Naive thymus-derived CD4-positive, alpha-beta T cell (primary cell): ENCODE data around the gene GZMM. TPM values are rescaled to one million over a fixed set of nuclear protein-coding genes. Genes with fewer than 3 reads are reported as not detected.

Source experiments
- ATAC-seq: fragments of 150-1000 bp; cut with Tn5 transposase; 2 replicates; pipeline ENCODE4 v1.10.0; 2021; ENCODE audit warnings: mild to moderate bottlenecking, moderate library complexity
- CTCF ChIA-PET: fragments of 350-600 bp; sonication (Branson Sonifier 250); formaldehyde crosslinking; loops from one replicate; lab custom pipeline; 2021; ENCODE audit warnings: antibody characterized with exemption; lab: Charles Lee
- POLR2A ChIA-PET: fragments of 350-600 bp; sonication (Branson Sonifier 250); formaldehyde crosslinking; loops from one replicate; lab custom pipeline; 2021; ENCODE audit warnings: antibody characterized with exemption, inconsistent platforms; lab: Charles Lee
- DNase-seq, 9 donors: peaks; one replicate each; pipeline versions ENCODE4 v3.0.0 to v3.0.0-alpha.2; 2020 to 2022; ENCODE audit warnings: mixed read lengths in 1 of 9
- H3K27ac ChIP-seq: one replicate; pipeline ENCODE4 v1.7.0; 2013; ENCODE audit warnings: mild to moderate bottlenecking, low read depth, low read length, moderate library complexity
- H3K27me3 ChIP-seq, 2 donors: one replicate each; pipeline ENCODE4 v1.7.0; 2013; ENCODE audit warnings: low read length in 2 of 2, mild to moderate bottlenecking in 2 of 2, moderate library complexity in 2 of 2; ENCODE audit not compliant: control insufficient read depth in 2 of 2, insufficient read depth in 2 of 2
- H3K36me3 ChIP-seq, 3 experiments: 1 replicate in 2 of 3; 2 replicates in 1 of 3; pipeline ENCODE4 v1.7.0; 2013; ENCODE audit warnings: low read length in 3 of 3, mild to moderate bottlenecking in 3 of 3, moderate library complexity in 1 of 3; ENCODE audit not compliant: insufficient read depth in 3 of 3, control insufficient read depth in 2 of 3
- H3K4me1 ChIP-seq, 2 donors: one replicate each; pipeline ENCODE4 v1.7.0; 2013; ENCODE audit warnings: low read length in 2 of 2, mild to moderate bottlenecking in 2 of 2, moderate library complexity in 1 of 2; ENCODE audit not compliant: control insufficient read depth in 2 of 2, insufficient read depth in 2 of 2
- H3K4me3 ChIP-seq: 2 replicates; pipeline ENCODE4 v1.7.0; 2013; ENCODE audit warnings: mild to moderate bottlenecking, low read length
- H3K9me3 ChIP-seq, 3 experiments: 1 replicate in 2 of 3; 2 replicates in 1 of 3; pipeline ENCODE4 v1.7.0; 2013; ENCODE audit warnings: low read length in 3 of 3; ENCODE audit not compliant: control insufficient read depth in 2 of 3
- H3K27ac Mint-ChIP-seq, 9 donors: one replicate each; pipeline ENCODE4 v1.8.0; 2020 to 2022; ENCODE audit warnings: mixed read lengths in 9 of 9, mild to moderate bottlenecking in 8 of 9, moderate library complexity in 5 of 9, inconsistent platforms in 2 of 9
- H3K27me3 Mint-ChIP-seq, 5 donors: one replicate each; pipeline ENCODE4 v1.8.0; 2021 to 2022; ENCODE audit warnings: mixed read lengths in 5 of 5, mild to moderate bottlenecking in 1 of 5
- H3K36me3 Mint-ChIP-seq, 5 donors: one replicate each; pipeline ENCODE4 v1.8.0; 2020 to 2022; ENCODE audit warnings: mixed read lengths in 5 of 5, mild to moderate bottlenecking in 3 of 5, inconsistent platforms in 1 of 5
- H3K4me1 Mint-ChIP-seq, 7 donors: one replicate each; pipeline ENCODE4 v1.8.0; 2020 to 2022; ENCODE audit warnings: mixed read lengths in 7 of 7, mild to moderate bottlenecking in 3 of 7, inconsistent platforms in 1 of 7
- H3K4me3 Mint-ChIP-seq, 10 donors: one replicate each; pipeline ENCODE4 v1.8.0; 2020 to 2022; ENCODE audit warnings: mild to moderate bottlenecking in 10 of 10, mixed read lengths in 10 of 10, moderate library complexity in 6 of 10, inconsistent platforms in 2 of 10
- H3K9me3 Mint-ChIP-seq, 11 donors: one replicate each; pipeline ENCODE4 v1.8.0; 2020 to 2022; ENCODE audit warnings: mixed read lengths in 11 of 11, mild to moderate bottlenecking in 4 of 11, inconsistent platforms in 1 of 11, moderate library complexity in 1 of 11
- intact Hi-C, 2 donors: fragments of 100-400 bp; cut with micrococcal nuclease; formaldehyde crosslinking; loops; one replicate each; pipeline ENCODE4 v1.15.1; 2023
- polyA plus RNA-seq, 2 donors: library from polyadenylated mRNA; unstranded; fragments of 300-500 nt; fragmentation: Illumina TruSeq; gene quantifications; one replicate each; pipeline ENCODE4 v1.2.3, GENCODE V29; 2021
- total RNA-seq, 6 experiments: library from RNA in 5 of 6; stranded (reverse) in 5 of 6; gene quantifications; 1 replicate in 5 of 6; 2 replicates in 1 of 6; pipeline ENCODE4 v1.2.3 and lab custom pipeline; 2021 to 2026

Gene GZMM
- total and polyA plus RNA-seq, 7 experiments from 2014 or later = 30.0 to 181 (median 68.7) TPM

- no peak overlapping the region for H3K4me3 ChIP-seq
- peaks cover 16 to 19% of the 10 kb centered on the region in 2 donors for H3K4me1 ChIP-seq
- intact Hi-C loops = loop anchor here in 1 of 2 donors (5.0 kb wide), 2 partner anchors 42 to 92 kb away; partner anchors contain the start of gene RNF126
Observed at GRCh38 chr19:570251-570686, 26.4 kb downstream of the GZMM start.

GRCh38 chr19:570937-571565 is 27.2 kb downstream of the GZMM start:
- intact Hi-C loops = loop anchor here in 1 of 2 donors (1.0 to 5.0 kb wide), 3 partner anchors 41 to 91 kb away; partner anchors contain the start of gene RNF126
- ATAC-seq (peak; percentile 35), DNase-seq (peak in 8 of 9 donors; percentile 51 to 81 (median 72))
- Histone ChIP-seq H3K4me3 (peak overlapping the region; percentile 75), H3K27me3 (no peaks in the 10 kb centered on the region), H3K27ac (peak overlapping the region; percentile 83), H3K36me3 (peaks cover 0 to 8% (median 0%) of the 10 kb centered on the region in 3 experiments), H3K4me1 (peaks cover 16 to 19% of the 10 kb centered on the region in 2 donors), H3K9me3 (no peaks in the 10 kb centered on the region)
- ChIA-PET POLR2A (interaction anchor here (1.0 kb wide), 1 partner anchor 39 kb away, joined by 7 read pairs; the partner anchor contains the start of gene CDC34), CTCF (interaction anchor here (0.8 kb wide), 1 partner anchor 65 kb away, joined by 3 read pairs; no protein-coding TSS in a partner anchor)
- H3K36me3 Mint-ChIP-seq = peaks cover 0 to 3% (median 0%) of the 10 kb centered on the region in 5 donors
- peaks cover 12 to 44% (median 33%) of the 10 kb centered on the region in 7 donors for H3K4me1 Mint-ChIP-seq
- peak overlapping the region; percentile 87 to 99 (median 96) for H3K4me3 Mint-ChIP-seq
- peaks cover 0 to 15% (median 0%) of the 10 kb centered on the region in 11 donors for H3K9me3 Mint-ChIP-seq
- peaks cover 0 to 4% (median 0%) of the 10 kb centered on the region in 5 donors for H3K27me3 Mint-ChIP-seq
- H3K27ac Mint-ChIP-seq = peak overlapping the region; percentile 92 to 99 (median 96)

More at GRCh38 chr19:570251-570686, 26.4 kb downstream of the GZMM start:
- Mint-ChIP-seq H3K27ac (peak overlapping the region; percentile 20 to 96 (median 73)), H3K36me3 (peaks cover 0 to 3% (median 0%) of the 10 kb centered on the region in 5 donors), H3K4me3 (peak overlapping the region in 5 of 10 donors; percentile 44 to 80 (median 68)), H3K4me1 (peaks cover 12 to 43% (median 33%) of the 10 kb centered on the region in 7 donors), H3K27me3 (peaks cover 0 to 4% (median 0%) of the 10 kb centered on the region in 5 donors), H3K9me3 (peaks cover 0 to 15% (median 0%) of the 10 kb centered on the region in 11 donors)
- no peak overlapping the region for H3K27ac ChIP-seq
- ChIA-PET POLR2A (interaction anchor here (0.6 to 0.7 kb wide), 2 partner anchors 24 to 60 kb away, joined by 3 read pairs; no protein-coding TSS in a partner anchor), CTCF (no interaction called here)
- no peaks in the 10 kb centered on the region for H3K9me3 ChIP-seq
- no peaks in the 10 kb centered on the region for H3K27me3 ChIP-seq
- DNase-seq (peak in 1 of 9 donors; percentile 36), ATAC-seq (no peak)
- H3K36me3 ChIP-seq = peaks cover 0 to 8% (median 0%) of the 10 kb centered on the region in 3 experiments

- ChIA-PET CTCF (interaction anchor here (0.8 kb wide), 1 partner anchor 65 kb away, joined by 3 read pairs; no protein-coding TSS in a partner anchor), POLR2A (interaction anchor here (0.6 to 1.1 kb wide), 6 partner anchors 12 to 109 kb away, joined by 3 to 7 read pairs (median 4); partner anchors contain the start of genes CDC34 and GZMM)
- Histone ChIP-seq H3K27ac (peak overlapping the region; percentile 83), H3K27me3 (no peaks in the 10 kb centered on the region), H3K4me3 (peak overlapping the region; percentile 75), H3K36me3 (peaks cover 0 to 8% (median 0%) of the 10 kb centered on the region in 3 experiments), H3K4me1 (peaks cover 16 to 19% of the 10 kb centered on the region in 2 donors), H3K9me3 (no peaks in the 10 kb centered on the region)
- Mint-ChIP-seq H3K4me3 (peak overlapping the region; percentile 87 to 99 (median 96)), H3K27ac (peak overlapping the region; percentile 92 to 99 (median 96)), H3K36me3 (peaks cover 0 to 3% (median 0%) of the 10 kb centered on the region in 5 donors), H3K4me1 (peaks cover 12 to 45% (median 32%) of the 10 kb centered on the region in 7 donors), H3K27me3 (peaks cover 0 to 4% (median 0%) of the 10 kb centered on the region in 5 donors), H3K9me3 (peaks cover 0 to 15% (median 0%) of the 10 kb centered on the region in 11 donors)
- DNase-seq (peak in 1 of 9 donors; percentile 35), ATAC-seq (no peak)
- intact Hi-C loops = loop anchor here in 1 of 2 donors (1.0 to 5.0 kb wide), 3 partner anchors 41 to 91 kb away; partner anchors contain the start of gene RNF126
Observed at GRCh38 chr19:571566-571974, 27.7 kb downstream of the GZMM start.

- Histone ChIP-seq H3K27me3 (no peaks in the 10 kb centered on the region), H3K36me3 (peaks cover 0 to 8% (median 0%) of the 10 kb centered on the region in 3 experiments), H3K4me3 (peak within 1 kb of the TSS; percentile 75), H3K9me3 (no peaks in the 10 kb centered on the region), H3K4me1 (peaks cover 16 to 19% of the 10 kb centered on the region in 2 donors), H3K27ac (peak within 1 kb of the TSS; percentile 93)
- DNase-seq (peak; percentile 96 to 99 (median 99)), ATAC-seq (peak; percentile 89)
- POLR2A ChIA-PET = interaction anchor here (0.6 to 1.1 kb wide), 7 partner anchors 12 to 109 kb away, joined by 3 to 7 read pairs (median 4); partner anchors contain the start of genes CDC34 and GZMM
- intact Hi-C loops = loop anchor here (1.0 to 5.0 kb wide), 13 partner anchors 17 to 321 kb away; partner anchors contain the start of genes CDC34 (in 2 of the 2), POLRMT (in 2 of the 2), PTBP1 (in 2 of the 2) and RNF126 (in 2 of the 2)
- peaks cover 0 to 15% (median 0%) of the 10 kb centered on the region in 11 donors for H3K9me3 Mint-ChIP-seq
- H3K36me3 Mint-ChIP-seq = peaks cover 0 to 3% (median 0%) of the 10 kb centered on the region in 5 donors
- H3K4me1 Mint-ChIP-seq = peaks cover 12 to 49% (median 36%) of the 10 kb centered on the region in 7 donors
- H3K27me3 Mint-ChIP-seq = peaks cover 0 to 4% (median 0%) of the 10 kb centered on the region in 5 donors
- peak within 1 kb of the TSS; percentile 87 to 99 (median 96) for H3K4me3 Mint-ChIP-seq
- CTCF ChIA-PET = no interaction called here
- H3K27ac Mint-ChIP-seq = peak within 1 kb of the TSS; percentile 92 to 99 (median 96)
Observed at GRCh38 chr19:572140-572742, 28.4 kb downstream of the GZMM start, which contains the start of gene BSG. Gene BSG, plus strand, starts transcription at chr19:572596. Its CDS starts 39 bp downstream, at chr19:572635.

GRCh38 chr19:572743-573518 is 29.1 kb downstream of the GZMM start:
- peaks cover 16 to 19% of the 10 kb centered on the region in 2 donors for H3K4me1 ChIP-seq
- H3K27ac Mint-ChIP-seq = peak overlapping the region; percentile 84 to 98 (median 92)

More at GRCh38 chr19:572743-573518, 29.1 kb downstream of the GZMM start:
- peaks cover 0 to 14% (median 0%) of the 10 kb centered on the region in 3 experiments for H3K36me3 ChIP-seq
- Mint-ChIP-seq H3K9me3 (peaks cover 0 to 15% (median 0%) of the 10 kb centered on the region in 11 donors), H3K4me1 (peaks cover 12 to 49% (median 36%) of the 10 kb centered on the region in 7 donors), H3K27me3 (peaks cover 0 to 4% (median 0%) of the 10 kb centered on the region in 5 donors), H3K36me3 (peaks cover 0 to 3% (median 0%) of the 10 kb centered on the region in 5 donors), H3K4me3 (peak overlapping the region; percentile 87 to 98 (median 91))
- ChIA-PET POLR2A (interaction anchor here (0.5 to 0.8 kb wide), 2 partner anchors 11 to 324 kb away, joined by 3 to 4 read pairs; no protein-coding TSS in a partner anchor), CTCF (no interaction called here)
- H3K27ac ChIP-seq = peak overlapping the region; percentile 93
- intact Hi-C loops = loop anchor here (1.0 to 5.0 kb wide), 13 partner anchors 16 to 320 kb away; partner anchors contain the start of genes CDC34 (in 2 of the 2), POLRMT (in 2 of the 2), PTBP1 (in 2 of the 2) and RNF126 (in 2 of the 2)
- no peak for ATAC-seq
- DNase-seq = peak in 1 of 9 donors; percentile 45
- H3K4me3 ChIP-seq = peak overlapping the region; percentile 75
- no peaks in the 10 kb centered on the region for H3K27me3 ChIP-seq
- no peaks in the 10 kb centered on the region for H3K9me3 ChIP-seq
